Smooth muscle cell (in vitro differentiated cells): ENCODE measurements around the gene FICD. TPM values are rescaled to one million over a fixed set of nuclear protein-coding genes. Genes with fewer than 3 reads are reported as not detected.

Experiments
- DNase-seq: peaks from one replicate; lab custom pipeline; 2025; ENCODE audit not compliant: unreplicated experiment; lab: John Stamatoyannopoulos, UW
- H2AFZ ChIP-seq: fragments of 200-600 bp; sonication (generic); 2 replicates; pipeline ENCODE4 v1.6.0; 2016; ENCODE audit warnings: antibody characterized with exemption, low read depth, mild to moderate bottlenecking
- H3F3A ChIP-seq: fragments of 200-600 bp; sonication (generic); 2 replicates; pipeline ENCODE4 v1.6.0; 2017; ENCODE audit warnings: antibody characterized with exemption, low read depth
- H3K27ac ChIP-seq: fragments of 200-600 bp; sonication (generic); 2 replicates; pipeline ENCODE4 v1.5.1; 2016; ENCODE audit warnings: low read depth, mild to moderate bottlenecking
- H3K27me3 ChIP-seq: fragments of 200-600 bp; sonication (generic); 2 replicates; pipeline ENCODE4 v1.6.1; 2016; ENCODE audit warnings: low read depth, mild to moderate bottlenecking
- H3K36me3 ChIP-seq: fragments of 200-600 bp; sonication (generic); 2 replicates; pipeline ENCODE4 v1.5.1; 2016; ENCODE audit warnings: low read depth
- H3K4me1 ChIP-seq: fragments of 200-600 bp; sonication (generic); 2 replicates; pipeline ENCODE4 v1.5.1; 2016; ENCODE audit warnings: low read depth
- H3K4me2 ChIP-seq: fragments of 200-600 bp; sonication (generic); 2 replicates; pipeline ENCODE4 v1.6.0; 2016; ENCODE audit warnings: mild to moderate bottlenecking
- H3K4me3 ChIP-seq: fragments of 200-600 bp; sonication (generic); 2 replicates; pipeline ENCODE4 v1.5.1; 2016; ENCODE audit warnings: mild to moderate bottlenecking
- H3K79me2 ChIP-seq: fragments of 200-600 bp; sonication (generic); 2 replicates; pipeline ENCODE4 v1.6.0; 2016; ENCODE audit warnings: low read depth, mild to moderate bottlenecking
- H3K9ac ChIP-seq: fragments of 200-600 bp; sonication (generic); 2 replicates; pipeline ENCODE4 v1.6.0; 2016; ENCODE audit warnings: low read depth
- H3K9me3 ChIP-seq: fragments of 200-600 bp; sonication (generic); replicated peaks from 2 replicates; pipeline ENCODE4 v1.5.1; 2016; ENCODE audit warnings: low read depth
- H4K20me1 ChIP-seq: fragments of 200-600 bp; sonication (generic); 2 replicates; pipeline ENCODE4 v1.6.0; 2016; ENCODE audit warnings: low read depth
- WGBS: methylation state at CpG from one replicate; pipeline ENCODE4 v1.1.7; 2016; ENCODE audit warnings: low lambda C conversion rate; 5-methylcytosine and 5-hydroxymethylcytosine counted together
- polyA plus RNA-seq: library from polyadenylated mRNA; unstranded; fragments of >200 nt; fragmentation: Nextera tagmentation; extraction: Ambion mirVana; gene quantifications from 2 replicates; pipeline ENCODE4 v1.2.1, GENCODE V29; 2016
- total RNA-seq: library from RNA; depleted of rRNA; stranded (reverse); fragments of >200 nt; gene quantifications from 2 replicates; pipeline ENCODE4 v1.2.3, GENCODE V29; 2014
- TF ChIP-seq, protein P1 (sequence below): fragments of 200-600 bp; sonication (generic); IDR thresholded peaks from 2 replicates; pipeline ENCODE4 v1.5.1; 2017; ENCODE audit warnings: borderline replicate concordance, mild to moderate bottlenecking, antibody characterized with exemption; ENCODE audit not compliant: insufficient read depth, poor library complexity, severe bottlenecking

FICD gene
- total and polyA plus RNA-seq, 2 experiments from 2014 or later = 6.8 to 7.5 TPM

DNA sequence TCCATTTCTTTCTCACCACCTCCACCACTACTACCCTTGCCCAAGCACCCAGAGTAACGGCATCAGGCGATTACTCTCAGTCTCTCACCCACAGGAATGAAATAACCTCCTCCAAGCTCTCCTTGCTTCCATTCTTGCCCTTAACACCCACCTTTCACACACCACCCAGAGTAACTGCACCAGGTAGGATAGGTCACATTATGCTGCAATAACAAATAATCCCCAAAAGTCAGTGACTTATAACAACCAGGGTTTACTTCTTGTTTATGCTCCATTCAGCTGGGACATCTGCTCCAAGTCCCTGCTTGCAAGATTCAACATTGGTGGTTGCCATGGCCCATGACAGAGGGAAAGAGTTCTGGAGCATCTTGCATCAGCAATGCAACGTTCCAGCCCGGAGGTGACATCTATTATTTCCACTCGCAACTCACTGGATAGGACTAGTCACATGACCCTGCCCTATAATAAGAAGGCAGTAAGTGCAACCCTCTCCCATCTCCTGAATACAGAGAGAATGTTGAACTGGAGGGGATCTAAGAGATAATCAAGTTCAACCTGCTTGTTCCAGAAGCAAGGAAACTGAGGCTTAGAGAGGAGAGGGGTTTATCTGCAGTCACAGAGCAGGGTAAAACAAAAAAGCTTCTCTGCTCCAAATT lies 41.5 kb upstream of the FICD start:
- TF ChIP-seq, protein P1, sequence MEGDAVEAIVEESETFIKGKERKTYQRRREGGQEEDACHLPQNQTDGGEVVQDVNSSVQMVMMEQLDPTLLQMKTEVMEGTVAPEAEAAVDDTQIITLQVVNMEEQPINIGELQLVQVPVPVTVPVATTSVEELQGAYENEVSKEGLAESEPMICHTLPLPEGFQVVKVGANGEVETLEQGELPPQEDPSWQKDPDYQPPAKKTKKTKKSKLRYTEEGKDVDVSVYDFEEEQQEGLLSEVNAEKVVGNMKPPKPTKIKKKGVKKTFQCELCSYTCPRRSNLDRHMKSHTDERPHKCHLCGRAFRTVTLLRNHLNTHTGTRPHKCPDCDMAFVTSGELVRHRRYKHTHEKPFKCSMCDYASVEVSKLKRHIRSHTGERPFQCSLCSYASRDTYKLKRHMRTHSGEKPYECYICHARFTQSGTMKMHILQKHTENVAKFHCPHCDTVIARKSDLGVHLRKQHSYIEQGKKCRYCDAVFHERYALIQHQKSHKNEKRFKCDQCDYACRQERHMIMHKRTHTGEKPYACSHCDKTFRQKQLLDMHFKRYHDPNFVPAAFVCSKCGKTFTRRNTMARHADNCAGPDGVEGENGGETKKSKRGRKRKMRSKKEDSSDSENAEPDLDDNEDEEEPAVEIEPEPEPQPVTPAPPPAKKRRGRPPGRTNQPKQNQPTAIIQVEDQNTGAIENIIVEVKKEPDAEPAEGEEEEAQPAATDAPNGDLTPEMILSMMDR = no peak
- no peaks in the 10 kb centered on the region for H3K36me3 ChIP-seq
- DNase-seq = no peak
- H3K4me3 ChIP-seq = no peak overlapping the region
- H3K9ac ChIP-seq = no peak overlapping the region
- no peaks in the 10 kb centered on the region for H4K20me1 ChIP-seq
- H3K27me3 ChIP-seq = peaks cover 30% of the 10 kb centered on the region
- no peaks in the 10 kb centered on the region for H3K4me1 ChIP-seq
- no peak overlapping the region for H3K4me2 ChIP-seq
- H3K27ac ChIP-seq = no peak overlapping the region
- H3K79me2 ChIP-seq = no peaks in the 10 kb centered on the region
- no peaks in the 10 kb centered on the region for H3F3A ChIP-seq
- H2AFZ ChIP-seq = no peak overlapping the region
- no peaks in the 10 kb centered on the region for H3K9me3 ChIP-seq
- WGBS = 87% methylated on average over 5 of the region's 5 CpGs

GRCh38 chr12:108475396-108475795 lies 39.7 kb upstream of the FICD start:
- Histone ChIP-seq H3F3A (no peaks in the 10 kb centered on the region), H3K9ac (no peak overlapping the region), H3K4me1 (no peaks in the 10 kb centered on the region), H3K4me3 (no peak overlapping the region), H3K79me2 (no peaks in the 10 kb centered on the region), H3K27ac (no peak overlapping the region), H3K27me3 (peaks cover 30% of the 10 kb centered on the region), H3K36me3 (no peaks in the 10 kb centered on the region), H3K9me3 (no peaks in the 10 kb centered on the region), H3K4me2 (no peak overlapping the region), H4K20me1 (no peaks in the 10 kb centered on the region), H2AFZ (no peak overlapping the region)
- TF ChIP-seq, protein P1 = no peak
- no peak for DNase-seq
- 77% methylated on average over 2 of the region's 2 CpGs for WGBS

DNA sequence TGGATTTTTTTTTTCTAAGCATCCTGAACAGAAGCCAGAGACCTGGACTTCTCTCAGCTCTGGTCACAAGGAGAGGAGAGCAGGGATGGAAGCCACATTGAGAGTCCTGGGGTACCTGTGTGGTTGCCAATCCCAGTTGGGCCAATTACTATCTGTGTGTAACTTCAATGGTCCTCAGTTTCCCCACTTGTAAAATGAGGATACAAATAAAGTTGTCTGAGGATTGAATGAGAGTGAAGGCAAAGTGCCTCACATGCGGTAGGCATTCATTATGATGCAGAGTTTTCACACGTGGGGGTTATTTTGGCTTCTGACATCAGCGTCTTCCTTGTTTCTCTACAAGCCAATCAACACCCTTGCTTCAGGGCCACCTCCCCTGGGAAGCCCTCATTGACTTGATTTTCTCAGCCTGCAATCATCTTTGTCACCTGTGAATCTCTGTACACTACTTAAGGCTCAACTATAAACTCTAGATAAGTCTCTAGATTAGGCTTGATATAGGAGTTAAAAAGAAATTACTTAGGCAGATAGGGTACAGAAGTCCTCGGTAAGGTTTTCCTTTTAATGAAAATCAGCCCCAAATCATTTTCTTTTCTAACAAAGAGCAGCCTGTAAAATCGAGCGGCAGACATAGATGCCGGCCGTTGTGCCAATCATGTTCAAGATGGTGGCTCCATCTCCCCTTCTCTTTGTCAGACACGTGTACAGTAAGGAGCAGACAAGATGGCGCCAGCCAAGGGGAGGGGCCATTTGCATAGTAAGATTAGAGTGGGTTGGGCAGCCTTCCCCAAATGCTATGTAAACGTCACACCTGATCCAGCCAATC lies 37.8 kb upstream of the FICD start:
- H2AFZ ChIP-seq = no peak overlapping the region
- no peak overlapping the region for H3K27ac ChIP-seq
- TF ChIP-seq, protein P1 = no peak
- DNase-seq = no peak
- 87% methylated on average over 11 of the region's 11 CpGs for WGBS
- no peaks in the 10 kb centered on the region for H3K36me3 ChIP-seq
- no peak overlapping the region for H3K9ac ChIP-seq
- no peaks in the 10 kb centered on the region for H3F3A ChIP-seq
- no peak overlapping the region for H3K4me3 ChIP-seq
- H4K20me1 ChIP-seq = no peaks in the 10 kb centered on the region
- no peaks in the 10 kb centered on the region for H3K4me1 ChIP-seq
- no peaks in the 10 kb centered on the region for H3K9me3 ChIP-seq
- H3K4me2 ChIP-seq = no peak overlapping the region
- no peaks in the 10 kb centered on the region for H3K79me2 ChIP-seq
- peaks cover 16% of the 10 kb centered on the region for H3K27me3 ChIP-seq
